Keratinocyte (primary cell): ENCODE measurements around the gene MPPED1. TPM values are rescaled to one million over a fixed set of nuclear protein-coding genes. Genes with fewer than 3 reads are reported as not detected.

Source experiments
- DNase-seq: peaks from one replicate; pipeline ENCODE4 v3.0.0-alpha.2; 2011; ENCODE audit warnings: low read depth, missing footprints, low spot score
- FAIRE-seq: peaks from 2 replicates; lab custom pipeline; 2011; peaks lifted over from hg19 to GRCh38; lab: Jason Lieb, UNC
- H2AFZ ChIP-seq: 2 replicates; pipeline ENCODE4 v1.6.0; 2012; ENCODE audit warnings: low read length, control low read depth, inconsistent platforms; ENCODE audit not compliant: control insufficient read depth
- H3K27ac ChIP-seq: 2 replicates; pipeline ENCODE4 v1.5.1; 2011; ENCODE audit warnings: low read length; ENCODE audit not compliant: control insufficient read depth, insufficient read depth
- H3K27me3 ChIP-seq: 3 replicates; pipeline ENCODE4 v1.6.0; 2011; ENCODE audit warnings: low read length; ENCODE audit not compliant: control insufficient read depth, insufficient read depth; ENCODE audit errors: extremely low read depth
- H3K36me3 ChIP-seq, 2 experiments: 2 replicates in 1 of 2; 3 replicates in 1 of 2; pipeline ENCODE4 v1.5.1; 2011; ENCODE audit warnings: low read length in 2 of 2, mild to moderate bottlenecking in 1 of 2; ENCODE audit not compliant: control insufficient read depth in 2 of 2, insufficient read depth in 2 of 2; ENCODE audit errors: extremely low read depth in 1 of 2
- H3K4me1 ChIP-seq: 3 replicates; pipeline ENCODE4 v1.5.1; 2011; ENCODE audit warnings: low read length; ENCODE audit not compliant: control insufficient read depth, insufficient read depth; ENCODE audit errors: extremely low read depth
- H3K4me2 ChIP-seq: 3 replicates; pipeline ENCODE4 v1.6.0; 2011; ENCODE audit warnings: low read depth, low read length; ENCODE audit not compliant: control insufficient read depth, insufficient read depth; ENCODE audit errors: extremely low read depth
- H3K4me3 ChIP-seq, 3 experiments: fragments of 200-600 bp in 1 of 3; sonication (generic) in 1 of 3; 2 replicates in 2 of 3; 3 replicates in 1 of 3; pipeline ENCODE4 v1.5.1; 2011 to 2016; ENCODE audit warnings: low read length in 3 of 3, mild to moderate bottlenecking in 3 of 3, control low read depth in 2 of 3, inconsistent platforms in 1 of 3, low read depth in 1 of 3, mixed read lengths in 1 of 3, mixed run types in 1 of 3, moderate library complexity in 1 of 3; ENCODE audit not compliant: control insufficient read depth in 2 of 3, insufficient read depth in 2 of 3; ENCODE audit errors: extremely low read depth in 1 of 3
- H3K79me2 ChIP-seq: 2 replicates; pipeline ENCODE4 v1.6.0; 2012; ENCODE audit warnings: low read length; ENCODE audit not compliant: control insufficient read depth, insufficient read depth
- H3K9ac ChIP-seq: 3 replicates; pipeline ENCODE4 v1.6.0; 2011; ENCODE audit warnings: low read length; ENCODE audit not compliant: control insufficient read depth, insufficient read depth; ENCODE audit errors: extremely low read depth
- H3K9me1 ChIP-seq: 3 replicates; pipeline ENCODE4 v1.6.0; 2011; ENCODE audit warnings: low read length; ENCODE audit not compliant: control insufficient read depth, insufficient read depth; ENCODE audit errors: extremely low read depth
- H3K9me3 ChIP-seq: 2 replicates; pipeline ENCODE4 v1.5.1; 2012; ENCODE audit warnings: low read depth, low read length; ENCODE audit not compliant: control insufficient read depth
- H4K20me1 ChIP-seq: 3 replicates; pipeline ENCODE4 v1.6.0; 2011; ENCODE audit warnings: low read length; ENCODE audit not compliant: control insufficient read depth, insufficient read depth; ENCODE audit errors: extremely low read depth
- EZH2 ChIP-seq: IDR thresholded peaks from one replicate; pipeline ENCODE4 v1.6.1; 2012; ENCODE audit warnings: inconsistent platforms, mild to moderate bottlenecking, low read length, moderate library complexity
- dilution Hi-C: fragments of 300-500 bp; cut with MboI; formaldehyde crosslinking; loops from one replicate; pipeline ENCODE4 v1.7.0; 2020; ENCODE audit warnings: low sequenced_read_pairs; ENCODE audit not compliant: extremely low pct_ligation_motif_present
- polyA minus RNA-seq, 3 experiments: library from RNA; depleted of rRNA, polyadenylated mRNA; stranded (reverse); fragments of >200 nt; gene quantifications; 1 replicate in 1 of 3; 2 replicates in 1 of 3; 3 replicates in 1 of 3; pipeline ENCODE4 v1.2.3, GENCODE V29; 2011
- polyA plus RNA-seq, 5 experiments: library from polyadenylated mRNA; depleted of rRNA in 3 of 5; stranded (reverse) in 3 of 5; stranded (forward) in 1 of 5; unstranded in 1 of 5; fragments of >200 nt; gene quantifications; 1 replicate in 1 of 5; 2 replicates in 3 of 5; 3 replicates in 1 of 5; pipeline versions ENCODE4 v1.2.1 to v1.2.3, GENCODE V29; 2011 to 2012; ENCODE audit warnings: missing spikeins in 2 of 5, low read depth in 1 of 5, low replicate concordance in 1 of 5
- TF ChIP-seq, protein P1 (sequence below), 3 experiments: IDR thresholded peaks in 1 of 3; conservative IDR thresholded peaks in 1 of 3; optimal IDR thresholded peaks in 1 of 3; 2 replicates in 2 of 3; 3 replicates in 1 of 3; pipeline versions ENCODE3 to v1.5.1; 2011; ENCODE audit warnings: low read length in 3 of 3, mild to moderate bottlenecking in 3 of 3, moderate library complexity in 2 of 3, control low read depth in 1 of 3, inconsistent platforms in 1 of 3; ENCODE audit not compliant: insufficient read depth in 2 of 3; ENCODE audit errors: extremely low read depth in 1 of 3

MPPED1 gene, protein sequence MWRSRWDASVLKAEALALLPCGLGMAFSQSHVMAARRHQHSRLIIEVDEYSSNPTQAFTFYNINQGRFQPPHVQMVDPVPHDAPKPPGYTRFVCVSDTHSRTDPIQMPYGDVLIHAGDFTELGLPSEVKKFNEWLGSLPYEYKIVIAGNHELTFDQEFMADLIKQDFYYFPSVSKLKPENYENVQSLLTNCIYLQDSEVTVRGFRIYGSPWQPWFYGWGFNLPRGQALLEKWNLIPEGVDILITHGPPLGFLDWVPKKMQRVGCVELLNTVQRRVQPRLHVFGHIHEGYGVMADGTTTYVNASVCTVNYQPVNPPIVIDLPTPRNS
- polyA plus RNA-seq (not detected in 3 replicates), polyA minus RNA-seq (not detected in 3 replicates)
- not detected for polyA plus RNA-seq (2011; ENCODE audit: low read depth)
- polyA plus RNA-seq (2011; cell fraction: cytosol; rRNA removed), result not detected in 2 replicates
- polyA plus RNA-seq (2011; cell fraction: nucleus; rRNA removed), result not detected in 2 replicates
- polyA plus RNA-seq (2012; ENCODE audit: low replicate concordance), result not detected in 2 replicates
- polyA minus RNA-seq (2011; cell fraction: cytosol; rRNA and poly(A)+ RNA removed), result not detected
- polyA minus RNA-seq (2011; cell fraction: nucleus; rRNA and poly(A)+ RNA removed), result not detected in 2 replicates

DNA sequence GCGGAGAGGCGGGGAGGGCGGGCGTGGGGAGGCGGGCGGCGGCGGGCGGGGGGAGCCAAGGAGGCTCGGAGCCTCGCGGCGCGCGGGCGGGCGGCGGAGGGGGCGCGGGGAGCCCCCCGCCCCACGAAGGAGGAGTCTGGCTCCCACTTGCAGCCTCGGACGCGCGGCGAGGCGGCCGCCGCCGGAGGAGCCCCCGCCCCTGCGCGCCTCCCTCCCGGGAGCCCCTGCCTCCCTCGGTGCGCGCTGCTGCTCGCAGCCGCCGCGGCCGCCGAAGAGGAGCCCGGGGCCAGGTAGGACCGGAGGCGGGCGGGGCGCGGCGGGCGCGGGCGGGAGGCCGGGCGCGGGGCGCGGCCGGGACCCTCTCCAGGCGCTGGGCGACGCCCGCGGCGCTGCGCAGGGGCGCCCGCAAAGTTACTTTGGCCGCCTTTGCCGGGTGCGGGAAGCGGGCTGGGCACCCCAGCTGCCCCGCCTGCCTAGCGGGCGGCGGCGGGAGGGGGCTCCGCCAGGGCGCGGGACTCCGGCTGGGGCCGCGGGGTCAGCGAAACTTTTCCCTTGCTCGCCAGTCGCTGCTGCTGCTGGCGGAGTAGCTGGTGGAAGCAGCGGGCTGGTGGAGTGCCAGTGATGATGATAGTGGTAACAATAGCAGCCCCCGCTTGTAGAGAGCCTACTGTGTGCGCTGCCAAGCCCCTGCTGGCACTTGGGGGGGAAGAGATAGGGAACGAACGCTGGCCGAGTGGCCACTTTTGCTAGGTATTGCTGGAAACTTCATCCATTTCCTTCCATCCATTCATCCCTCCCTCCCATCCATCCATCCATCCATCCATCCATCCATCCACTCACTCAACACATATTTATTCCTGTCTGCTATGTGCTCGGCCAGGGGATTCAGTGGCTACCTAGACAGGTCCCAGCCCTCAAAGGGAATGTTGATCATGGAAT, at the start of gene MPPED1:
Gene MPPED1 (plus strand): TSS at position 146 of the 939 bp plus-strand sequence. CDS start 12,972 bp downstream, outside the sequence.
- peak; percentile 99 for TF ChIP-seq EZH2
- TF ChIP-seq, protein P1, sequence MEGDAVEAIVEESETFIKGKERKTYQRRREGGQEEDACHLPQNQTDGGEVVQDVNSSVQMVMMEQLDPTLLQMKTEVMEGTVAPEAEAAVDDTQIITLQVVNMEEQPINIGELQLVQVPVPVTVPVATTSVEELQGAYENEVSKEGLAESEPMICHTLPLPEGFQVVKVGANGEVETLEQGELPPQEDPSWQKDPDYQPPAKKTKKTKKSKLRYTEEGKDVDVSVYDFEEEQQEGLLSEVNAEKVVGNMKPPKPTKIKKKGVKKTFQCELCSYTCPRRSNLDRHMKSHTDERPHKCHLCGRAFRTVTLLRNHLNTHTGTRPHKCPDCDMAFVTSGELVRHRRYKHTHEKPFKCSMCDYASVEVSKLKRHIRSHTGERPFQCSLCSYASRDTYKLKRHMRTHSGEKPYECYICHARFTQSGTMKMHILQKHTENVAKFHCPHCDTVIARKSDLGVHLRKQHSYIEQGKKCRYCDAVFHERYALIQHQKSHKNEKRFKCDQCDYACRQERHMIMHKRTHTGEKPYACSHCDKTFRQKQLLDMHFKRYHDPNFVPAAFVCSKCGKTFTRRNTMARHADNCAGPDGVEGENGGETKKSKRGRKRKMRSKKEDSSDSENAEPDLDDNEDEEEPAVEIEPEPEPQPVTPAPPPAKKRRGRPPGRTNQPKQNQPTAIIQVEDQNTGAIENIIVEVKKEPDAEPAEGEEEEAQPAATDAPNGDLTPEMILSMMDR (optimal IDR thresholded peaks at IDR 0.05 in 1 of 3, IDR thresholded peaks at IDR 0.05 in 1 of 3, conservative IDR thresholded peaks at IDR 0.05 in 1 of 3; ENCODE audit: extremely low read depth in 1 of 3, insufficient read depth in 2 of 3, low read length in 3 of 3), result no peak
- Histone ChIP-seq H3K27me3 (peaks cover 70% of the 10 kb centered on the region), H3K36me3 (no peaks in the 10 kb centered on the region), H3K27ac (no peak within 1 kb of the TSS), H3K4me2 (no peak within 1 kb of the TSS), H3K79me2 (no peaks in the 10 kb centered on the region), H3K9me3 (no peaks in the 10 kb centered on the region), H3K4me3 (no peak within 1 kb of the TSS), H2AFZ (no peak within 1 kb of the TSS), H4K20me1 (no peaks in the 10 kb centered on the region), H3K9me1 (peaks cover 2% of the 10 kb centered on the region), H3K9ac (no peak within 1 kb of the TSS), H3K4me1 (no peaks in the 10 kb centered on the region)
- dilution Hi-C loops, result no loop called here
- FAIRE-seq (no peak), DNase-seq (no peak)

DNA sequence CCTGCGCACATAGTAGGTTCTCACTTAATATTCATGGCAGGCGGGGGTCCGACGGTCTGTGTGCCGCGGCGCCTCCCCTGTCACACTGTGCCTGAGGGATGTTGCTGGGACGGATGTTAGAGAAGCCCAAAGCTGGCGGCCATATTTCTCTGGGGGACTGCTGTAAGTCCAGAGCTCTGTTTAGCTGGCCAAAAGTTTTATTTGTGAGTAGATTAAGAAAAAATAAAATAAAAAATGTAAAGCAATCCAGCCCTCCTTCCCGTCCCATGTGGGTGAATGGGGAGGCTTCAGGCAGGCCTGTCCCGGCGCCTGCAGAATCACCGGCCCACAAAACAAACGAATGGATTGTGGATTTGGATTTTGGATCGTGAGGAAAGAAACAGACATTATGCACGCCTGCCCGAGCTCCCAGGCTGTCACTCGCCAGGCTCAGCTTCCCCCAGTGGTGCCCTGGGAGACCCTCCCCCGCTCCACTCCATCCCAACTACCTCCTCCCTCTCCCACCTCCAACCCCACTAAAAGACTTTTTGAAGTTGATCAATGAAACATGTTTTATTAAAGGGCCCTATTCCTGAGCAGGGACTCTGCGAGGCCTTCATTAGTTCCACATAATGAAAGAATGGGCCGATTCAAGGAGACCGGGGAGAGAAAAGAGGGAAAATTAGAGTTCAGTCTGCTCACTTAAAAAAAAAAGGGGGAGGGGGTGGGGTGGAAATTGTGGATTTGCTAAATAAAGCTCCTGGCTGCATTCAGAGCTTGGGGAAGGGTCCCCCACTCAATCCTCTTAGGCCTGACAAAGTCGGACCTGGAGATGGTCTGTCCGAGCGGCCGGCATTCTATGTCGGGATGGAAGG, 48.3 kb upstream of the MPPED1 start:
- no peak overlapping the region for H3K4me3 ChIP-seq
- no peaks in the 10 kb centered on the region for H3K4me1 ChIP-seq
- dilution Hi-C loops, result no loop called here
- no peak for DNase-seq
- no peak for TF ChIP-seq EZH2
- TF ChIP-seq, protein P1 (optimal IDR thresholded peaks at IDR 0.05 in 1 of 3, IDR thresholded peaks at IDR 0.05 in 1 of 3, conservative IDR thresholded peaks at IDR 0.05 in 1 of 3; ENCODE audit: extremely low read depth in 1 of 3, insufficient read depth in 2 of 3, low read length in 3 of 3), result no peak
- H3K79me2 ChIP-seq, result no peaks in the 10 kb centered on the region
- no peak overlapping the region for H3K4me2 ChIP-seq
- no peaks in the 10 kb centered on the region for H3K27me3 ChIP-seq
- FAIRE-seq, result no peak
- H3K9ac ChIP-seq, result no peak overlapping the region
- H3K9me3 ChIP-seq, result no peaks in the 10 kb centered on the region
- H4K20me1 ChIP-seq, result no peaks in the 10 kb centered on the region
- H3K36me3 ChIP-seq, result no peaks in the 10 kb centered on the region
- H2AFZ ChIP-seq, result no peak overlapping the region
- no peak overlapping the region for H3K27ac ChIP-seq
- H3K9me1 ChIP-seq, result no peaks in the 10 kb centered on the region
